ENCODE data around the gene CKB.
"Not testable (repeated sequence)": the region's sequence is repeated elsewhere in the genome, so short reads cannot be mapped to it uniquely, and the experiment has no call there.

The CKB gene

DNA sequence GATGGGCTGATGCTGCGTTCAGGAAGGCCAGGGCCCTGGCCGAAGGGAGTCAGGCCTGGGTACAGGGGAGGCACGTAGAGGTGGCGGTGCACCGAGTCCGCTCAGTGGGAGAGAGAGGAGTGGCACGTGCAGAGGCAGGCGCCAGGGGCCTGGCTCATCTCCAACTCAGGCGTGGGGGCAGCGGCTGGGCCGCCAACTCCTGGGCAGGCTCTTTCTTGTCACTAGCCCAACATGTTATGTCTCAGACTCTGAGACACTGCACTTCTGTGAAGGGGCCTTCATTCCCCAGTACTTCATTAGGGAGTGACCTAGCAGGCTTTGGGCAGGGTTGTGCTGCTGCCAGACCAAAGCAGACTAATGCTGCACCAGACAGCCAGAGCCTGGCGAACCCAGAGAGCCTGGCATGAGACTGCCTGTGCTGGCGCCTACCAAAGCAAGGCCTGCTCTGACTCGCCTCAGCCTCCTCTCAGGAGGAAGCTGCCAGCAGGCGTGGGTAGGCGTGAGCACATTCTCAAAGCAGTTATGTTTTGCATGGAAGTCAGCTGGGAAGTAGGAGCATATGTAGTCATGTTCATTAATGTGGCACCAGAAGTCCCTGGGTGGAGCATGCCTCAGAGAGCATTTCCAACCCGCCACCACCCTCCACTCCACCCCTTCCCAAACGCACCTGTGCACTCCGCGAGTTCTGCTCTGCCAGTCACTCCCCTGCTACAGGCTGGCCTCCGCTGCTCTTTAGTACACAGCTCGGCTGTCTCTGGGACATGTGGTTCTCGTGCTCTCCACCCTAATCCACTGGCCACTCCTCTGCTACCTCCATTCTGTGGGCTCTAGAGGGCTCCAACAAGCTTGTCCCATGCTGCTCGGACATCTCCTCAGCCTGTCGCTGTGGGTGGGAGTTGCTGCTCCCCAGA is 9.7 kb downstream of the CKB start:
- TF ChIP-seq ZFP30 (CRISPR knock-in tag; IDR thresholded peaks at IDR 0.05): no peak
- TF ChIP-seq ZFP3 (CRISPR knock-in tag; IDR thresholded peaks at IDR 0.05): no peak
- TF ChIP-seq, protein P1, sequence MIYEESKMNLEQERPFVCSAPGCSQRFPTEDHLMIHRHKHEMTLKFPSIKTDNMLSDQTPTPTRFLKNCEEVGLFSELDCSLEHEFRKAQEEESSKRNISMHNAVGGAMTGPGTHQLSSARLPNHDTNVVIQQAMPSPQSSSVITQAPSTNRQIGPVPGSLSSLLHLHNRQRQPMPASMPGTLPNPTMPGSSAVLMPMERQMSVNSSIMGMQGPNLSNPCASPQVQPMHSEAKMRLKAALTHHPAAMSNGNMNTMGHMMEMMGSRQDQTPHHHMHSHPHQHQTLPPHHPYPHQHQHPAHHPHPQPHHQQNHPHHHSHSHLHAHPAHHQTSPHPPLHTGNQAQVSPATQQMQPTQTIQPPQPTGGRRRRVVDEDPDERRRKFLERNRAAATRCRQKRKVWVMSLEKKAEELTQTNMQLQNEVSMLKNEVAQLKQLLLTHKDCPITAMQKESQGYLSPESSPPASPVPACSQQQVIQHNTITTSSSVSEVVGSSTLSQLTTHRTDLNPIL (CRISPR knock-in tag; IDR thresholded peaks at IDR 0.05; ENCODE audit: low read depth): no peak
- no peak for TF ChIP-seq ISL1 (CRISPR knock-in tag; IDR thresholded peaks at IDR 0.05)
- no peak for TF ChIP-seq RARB (CRISPR knock-in tag; IDR thresholded peaks at IDR 0.05)
- TF ChIP-seq TOX (CRISPR knock-in tag; IDR thresholded peaks at IDR 0.05; ENCODE audit: borderline replicate concordance): no peak
- TF ChIP-seq, protein P2, sequence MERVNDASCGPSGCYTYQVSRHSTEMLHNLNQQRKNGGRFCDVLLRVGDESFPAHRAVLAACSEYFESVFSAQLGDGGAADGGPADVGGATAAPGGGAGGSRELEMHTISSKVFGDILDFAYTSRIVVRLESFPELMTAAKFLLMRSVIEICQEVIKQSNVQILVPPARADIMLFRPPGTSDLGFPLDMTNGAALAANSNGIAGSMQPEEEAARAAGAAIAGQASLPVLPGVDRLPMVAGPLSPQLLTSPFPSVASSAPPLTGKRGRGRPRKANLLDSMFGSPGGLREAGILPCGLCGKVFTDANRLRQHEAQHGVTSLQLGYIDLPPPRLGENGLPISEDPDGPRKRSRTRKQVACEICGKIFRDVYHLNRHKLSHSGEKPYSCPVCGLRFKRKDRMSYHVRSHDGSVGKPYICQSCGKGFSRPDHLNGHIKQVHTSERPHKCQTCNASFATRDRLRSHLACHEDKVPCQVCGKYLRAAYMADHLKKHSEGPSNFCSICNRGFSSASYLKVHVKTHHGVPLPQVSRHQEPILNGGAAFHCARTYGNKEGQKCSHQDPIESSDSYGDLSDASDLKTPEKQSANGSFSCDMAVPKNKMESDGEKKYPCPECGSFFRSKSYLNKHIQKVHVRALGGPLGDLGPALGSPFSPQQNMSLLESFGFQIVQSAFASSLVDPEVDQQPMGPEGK (CRISPR knock-in tag; IDR thresholded peaks at IDR 0.05; ENCODE audit: borderline replicate concordance): no peak
- TF ChIP-seq CSDC2 (CRISPR knock-in tag; IDR thresholded peaks at IDR 0.05): no peak
- no peak for TF ChIP-seq ZNF70 (CRISPR knock-in tag; IDR thresholded peaks at IDR 0.05)
- no peak for TF ChIP-seq ZC3H10 (CRISPR knock-in tag; IDR thresholded peaks at IDR 0.05)
- TF ChIP-seq BACH2 (CRISPR knock-in tag; IDR thresholded peaks at IDR 0.05; ENCODE audit: borderline replicate concordance): no peak
- TF ChIP-seq ESRRG (CRISPR knock-in tag; IDR thresholded peaks at IDR 0.05): no peak
- TF ChIP-seq SNAI2 (CRISPR knock-in tag; IDR thresholded peaks at IDR 0.05): no peak
- TF ChIP-seq PPARA (CRISPR knock-in tag; IDR thresholded peaks at IDR 0.05; ENCODE audit: borderline replicate concordance): no peak
- TF ChIP-seq POU6F1 (CRISPR knock-in tag; IDR thresholded peaks at IDR 0.05; ENCODE audit: borderline replicate concordance, low read depth): no peak
- no peak for TF ChIP-seq GLIS3 (CRISPR knock-in tag; IDR thresholded peaks at IDR 0.05)
- no peak for TF ChIP-seq ZNF565 (CRISPR knock-in tag; conservative IDR thresholded peaks at IDR 0.05; ENCODE audit: low read depth)
- ATAC-seq: peak; percentile 43

DNA sequence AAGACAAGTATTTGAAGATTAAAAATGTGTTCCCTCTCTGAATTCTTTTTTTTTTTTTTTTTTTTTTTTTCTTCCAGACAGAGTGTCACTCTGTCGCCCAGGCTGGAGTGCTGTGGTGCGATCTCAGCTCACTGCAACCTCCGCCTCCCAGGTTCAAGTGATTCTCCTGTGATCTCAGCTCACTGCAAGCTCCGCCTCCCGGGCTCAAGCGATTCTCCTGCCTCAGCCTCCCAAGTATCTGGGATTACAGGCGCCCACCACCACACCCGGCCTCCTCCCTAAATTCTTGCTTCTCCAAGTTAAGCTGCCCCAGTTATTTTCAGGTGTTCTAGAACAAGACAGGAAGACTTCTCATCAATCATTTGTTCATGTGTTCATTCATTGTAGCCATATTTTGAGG is 10.4 kb downstream of the CKB start:
- ATAC-seq: not testable (repeated sequence)

- no peak for ATAC-seq
- no peak for TF ChIP-seq BACH2 (CRISPR knock-in tag; IDR thresholded peaks at IDR 0.05; ENCODE audit: borderline replicate concordance)
- no peak for TF ChIP-seq GLIS3 (CRISPR knock-in tag; IDR thresholded peaks at IDR 0.05)
- no peak for TF ChIP-seq TOX (CRISPR knock-in tag; IDR thresholded peaks at IDR 0.05; ENCODE audit: borderline replicate concordance)
- no peak for TF ChIP-seq ZNF8 (CRISPR knock-in tag; IDR thresholded peaks at IDR 0.05)
Observed at GRCh38 chr14:103510724-103511693, 11.6 kb downstream of the CKB start.

GRCh38 chr14:103509864-103510723 is 12.5 kb downstream of the CKB start:
- no peak for TF ChIP-seq SNAI2 (CRISPR knock-in tag; IDR thresholded peaks at IDR 0.05)
- no peak for TF ChIP-seq BACH2 (CRISPR knock-in tag; IDR thresholded peaks at IDR 0.05; ENCODE audit: borderline replicate concordance)
- no peak for TF ChIP-seq ZC3H10 (CRISPR knock-in tag; IDR thresholded peaks at IDR 0.05)
- no peak for TF ChIP-seq PPARA (CRISPR knock-in tag; IDR thresholded peaks at IDR 0.05; ENCODE audit: borderline replicate concordance)
- no peak for TF ChIP-seq TOX (CRISPR knock-in tag; IDR thresholded peaks at IDR 0.05; ENCODE audit: borderline replicate concordance)
- TF ChIP-seq, protein P3, sequence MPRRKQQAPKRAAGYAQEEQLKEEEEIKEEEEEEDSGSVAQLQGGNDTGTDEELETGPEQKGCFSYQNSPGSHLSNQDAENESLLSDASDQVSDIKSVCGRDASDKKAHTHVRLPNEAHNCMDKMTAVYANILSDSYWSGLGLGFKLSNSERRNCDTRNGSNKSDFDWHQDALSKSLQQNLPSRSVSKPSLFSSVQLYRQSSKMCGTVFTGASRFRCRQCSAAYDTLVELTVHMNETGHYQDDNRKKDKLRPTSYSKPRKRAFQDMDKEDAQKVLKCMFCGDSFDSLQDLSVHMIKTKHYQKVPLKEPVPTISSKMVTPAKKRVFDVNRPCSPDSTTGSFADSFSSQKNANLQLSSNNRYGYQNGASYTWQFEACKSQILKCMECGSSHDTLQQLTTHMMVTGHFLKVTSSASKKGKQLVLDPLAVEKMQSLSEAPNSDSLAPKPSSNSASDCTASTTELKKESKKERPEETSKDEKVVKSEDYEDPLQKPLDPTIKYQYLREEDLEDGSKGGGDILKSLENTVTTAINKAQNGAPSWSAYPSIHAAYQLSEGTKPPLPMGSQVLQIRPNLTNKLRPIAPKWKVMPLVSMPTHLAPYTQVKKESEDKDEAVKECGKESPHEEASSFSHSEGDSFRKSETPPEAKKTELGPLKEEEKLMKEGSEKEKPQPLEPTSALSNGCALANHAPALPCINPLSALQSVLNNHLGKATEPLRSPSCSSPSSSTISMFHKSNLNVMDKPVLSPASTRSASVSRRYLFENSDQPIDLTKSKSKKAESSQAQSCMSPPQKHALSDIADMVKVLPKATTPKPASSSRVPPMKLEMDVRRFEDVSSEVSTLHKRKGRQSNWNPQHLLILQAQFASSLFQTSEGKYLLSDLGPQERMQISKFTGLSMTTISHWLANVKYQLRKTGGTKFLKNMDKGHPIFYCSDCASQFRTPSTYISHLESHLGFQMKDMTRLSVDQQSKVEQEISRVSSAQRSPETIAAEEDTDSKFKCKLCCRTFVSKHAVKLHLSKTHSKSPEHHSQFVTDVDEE (CRISPR knock-in tag; IDR thresholded peaks at IDR 0.05): no peak
- no peak for TF ChIP-seq RARB (CRISPR knock-in tag; IDR thresholded peaks at IDR 0.05)
- TF ChIP-seq, protein P1 (CRISPR knock-in tag; IDR thresholded peaks at IDR 0.05; ENCODE audit: low read depth): no peak
- no peak for TF ChIP-seq ISL1 (CRISPR knock-in tag; IDR thresholded peaks at IDR 0.05)
- no peak for TF ChIP-seq ARNTL (CRISPR knock-in tag; IDR thresholded peaks at IDR 0.05; ENCODE audit: borderline replicate concordance, low read depth)
- no peak for ATAC-seq

Data from SK-N-SH treated with all-trans-retinoic acid at 6 μM for 48 hours (cell line).